ENCODE measurements around the gene TPP1.
A peak's percentile ranks its signal among the peaks of the same experiment; 100 is the strongest.

TPP1 gene

DNA sequence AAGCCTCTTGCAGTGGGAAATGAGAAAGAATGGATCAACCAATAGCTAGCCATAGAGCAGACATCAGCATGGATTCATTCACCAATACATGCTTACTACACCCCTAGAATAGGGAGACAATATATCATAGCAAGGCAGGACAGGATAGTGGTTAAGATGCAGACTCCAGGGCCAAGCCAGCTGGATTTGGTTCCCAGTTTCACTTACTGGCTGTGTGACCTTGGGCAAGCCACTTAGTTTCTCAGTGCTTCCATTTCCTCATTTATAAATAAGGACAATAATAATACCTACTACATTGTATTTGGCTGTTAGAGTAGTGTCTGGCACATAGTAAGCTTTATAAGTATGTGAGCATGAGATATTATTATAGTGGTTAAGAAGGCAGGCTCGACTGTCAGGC lies 29.3 kb upstream of the TPP1 start:
- no peak for TF ChIP-seq BACH2 (CRISPR knock-in tag; IDR thresholded peaks at IDR 0.05; ENCODE audit: borderline replicate concordance)
- no peak for TF ChIP-seq SNAI2 (CRISPR knock-in tag; IDR thresholded peaks at IDR 0.05)
- no peak for TF ChIP-seq OSR1 (CRISPR knock-in tag; IDR thresholded peaks at IDR 0.05)
- TF ChIP-seq, protein P1, sequence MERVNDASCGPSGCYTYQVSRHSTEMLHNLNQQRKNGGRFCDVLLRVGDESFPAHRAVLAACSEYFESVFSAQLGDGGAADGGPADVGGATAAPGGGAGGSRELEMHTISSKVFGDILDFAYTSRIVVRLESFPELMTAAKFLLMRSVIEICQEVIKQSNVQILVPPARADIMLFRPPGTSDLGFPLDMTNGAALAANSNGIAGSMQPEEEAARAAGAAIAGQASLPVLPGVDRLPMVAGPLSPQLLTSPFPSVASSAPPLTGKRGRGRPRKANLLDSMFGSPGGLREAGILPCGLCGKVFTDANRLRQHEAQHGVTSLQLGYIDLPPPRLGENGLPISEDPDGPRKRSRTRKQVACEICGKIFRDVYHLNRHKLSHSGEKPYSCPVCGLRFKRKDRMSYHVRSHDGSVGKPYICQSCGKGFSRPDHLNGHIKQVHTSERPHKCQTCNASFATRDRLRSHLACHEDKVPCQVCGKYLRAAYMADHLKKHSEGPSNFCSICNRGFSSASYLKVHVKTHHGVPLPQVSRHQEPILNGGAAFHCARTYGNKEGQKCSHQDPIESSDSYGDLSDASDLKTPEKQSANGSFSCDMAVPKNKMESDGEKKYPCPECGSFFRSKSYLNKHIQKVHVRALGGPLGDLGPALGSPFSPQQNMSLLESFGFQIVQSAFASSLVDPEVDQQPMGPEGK (CRISPR knock-in tag; IDR thresholded peaks at IDR 0.05; ENCODE audit: borderline replicate concordance): no peak
- TF ChIP-seq ZFP3 (CRISPR knock-in tag; IDR thresholded peaks at IDR 0.05): no peak
- TF ChIP-seq ARNTL (CRISPR knock-in tag; IDR thresholded peaks at IDR 0.05; ENCODE audit: borderline replicate concordance, low read depth): no peak
- no peak for TF ChIP-seq ESRRG (CRISPR knock-in tag; IDR thresholded peaks at IDR 0.05)
- TF ChIP-seq CSRNP3 (CRISPR knock-in tag; IDR thresholded peaks at IDR 0.05): no peak
- no peak for TF ChIP-seq ZNF8 (CRISPR knock-in tag; IDR thresholded peaks at IDR 0.05)
- no peak for TF ChIP-seq RARB (CRISPR knock-in tag; IDR thresholded peaks at IDR 0.05)
- no peak for ATAC-seq

DNA sequence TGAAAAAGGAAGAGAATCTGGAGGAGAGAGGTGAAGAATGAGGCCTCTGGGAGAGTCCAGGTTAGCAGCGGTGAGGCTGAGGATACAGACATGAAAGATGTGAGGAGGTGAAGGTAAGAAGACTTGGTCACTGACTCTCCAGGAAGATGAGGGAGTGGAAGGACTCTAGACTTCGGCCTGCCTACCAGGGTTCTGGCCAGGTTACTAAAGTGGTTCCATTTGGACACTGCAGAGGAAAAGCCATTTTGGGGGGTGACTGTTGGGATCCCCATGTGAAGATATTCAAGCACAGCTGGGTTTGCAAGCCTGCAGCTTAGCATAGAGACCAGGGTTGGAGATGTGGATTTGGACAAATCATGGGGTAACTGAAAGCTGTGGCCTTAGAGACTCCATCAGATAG lies 28.6 kb upstream of the TPP1 start:
- TF ChIP-seq SNAI2 (CRISPR knock-in tag; IDR thresholded peaks at IDR 0.05) (no peak), ZC3H10 (CRISPR knock-in tag; IDR thresholded peaks at IDR 0.05) (no peak), PPARA (CRISPR knock-in tag; IDR thresholded peaks at IDR 0.05; ENCODE audit: borderline replicate concordance) (no peak), TCF4 (CRISPR knock-in tag; IDR thresholded peaks at IDR 0.05; ENCODE audit: borderline replicate concordance) (no peak), CREB5 (CRISPR knock-in tag; IDR thresholded peaks at IDR 0.05; ENCODE audit: low read depth) (no peak), CSDC2 (CRISPR knock-in tag; IDR thresholded peaks at IDR 0.05) (no peak), GLIS3 (CRISPR knock-in tag; IDR thresholded peaks at IDR 0.05) (no peak), ARNTL (CRISPR knock-in tag; IDR thresholded peaks at IDR 0.05; ENCODE audit: borderline replicate concordance, low read depth) (no peak), ESRRG (CRISPR knock-in tag; IDR thresholded peaks at IDR 0.05) (no peak), BACH2 (CRISPR knock-in tag; IDR thresholded peaks at IDR 0.05; ENCODE audit: borderline replicate concordance) (no peak)
- TF ChIP-seq, protein P1 (CRISPR knock-in tag; IDR thresholded peaks at IDR 0.05; ENCODE audit: borderline replicate concordance): no peak
- ATAC-seq: no peak

DNA sequence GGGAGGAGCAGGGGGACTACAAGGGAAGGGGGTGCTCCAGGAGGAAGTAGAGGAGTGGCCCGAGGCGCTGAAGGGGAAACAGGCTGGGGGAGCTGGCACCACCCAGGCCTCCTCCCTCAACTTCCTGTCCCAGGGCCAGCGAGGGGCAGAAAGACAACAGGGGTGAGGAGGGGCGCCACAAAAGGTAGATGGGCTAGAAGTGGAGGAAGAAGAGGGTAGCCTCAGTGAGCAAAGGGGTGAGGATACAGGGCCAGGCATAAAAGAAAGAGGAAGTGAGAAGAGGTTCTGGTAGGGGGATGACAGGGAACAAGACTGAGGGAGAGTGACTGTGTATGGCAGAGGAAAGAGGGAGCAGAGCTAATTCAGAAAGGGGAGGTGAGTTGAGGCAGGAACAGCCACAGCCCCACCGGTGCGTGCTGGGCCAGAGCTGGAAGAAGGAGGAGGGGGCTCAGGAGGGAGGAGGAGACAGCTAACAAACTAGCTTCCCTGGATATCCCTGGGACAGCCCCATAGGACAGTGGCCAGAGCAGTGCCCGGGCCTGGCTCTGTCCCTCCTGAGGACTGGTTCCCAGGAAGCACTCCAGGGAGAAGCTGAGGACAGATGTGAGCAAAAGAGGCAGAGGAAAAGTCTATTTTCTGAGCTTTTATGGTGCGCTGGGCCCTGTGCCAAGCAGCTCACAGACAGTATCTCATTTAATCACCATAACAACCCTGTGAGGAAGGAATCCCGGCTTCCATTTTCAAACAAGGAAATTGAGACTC lies 27.9 kb upstream of the TPP1 start:
- TF ChIP-seq ARNTL (CRISPR knock-in tag; IDR thresholded peaks at IDR 0.05; ENCODE audit: borderline replicate concordance, low read depth) (no peak), TCF4 (CRISPR knock-in tag; IDR thresholded peaks at IDR 0.05; ENCODE audit: borderline replicate concordance) (peak; percentile 9; the same call in 1 of the 2 replicates)
- peak; percentile 63 for ATAC-seq

DNA sequence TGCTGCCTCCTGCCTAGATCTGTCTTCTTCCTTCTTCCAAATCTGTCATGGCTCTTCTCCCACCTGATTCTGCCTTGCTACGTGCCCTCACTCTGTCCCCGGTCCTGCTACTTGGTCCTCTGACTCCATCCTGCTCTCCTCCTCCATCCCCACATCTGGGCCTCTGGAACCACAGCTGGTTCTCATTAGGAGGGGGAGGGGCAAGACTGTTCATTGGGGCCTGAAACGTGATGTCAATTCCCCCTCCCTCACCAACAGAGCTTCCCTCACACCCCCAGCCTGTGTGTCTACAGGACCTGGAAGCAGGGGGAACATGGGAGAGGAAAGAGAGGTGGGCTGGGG lies 27.3 kb upstream of the TPP1 start:
- TF ChIP-seq TCF4 (CRISPR knock-in tag; IDR thresholded peaks at IDR 0.05; ENCODE audit: borderline replicate concordance): peak; percentile 92
- TF ChIP-seq ZNF70 (CRISPR knock-in tag; IDR thresholded peaks at IDR 0.05): 0 out of 2 replicates have a peak, but pooled peaks have one; percentile 32
- no peak for TF ChIP-seq CSDC2 (CRISPR knock-in tag; IDR thresholded peaks at IDR 0.05)
- no peak for TF ChIP-seq OSR1 (CRISPR knock-in tag; IDR thresholded peaks at IDR 0.05)
- TF ChIP-seq, protein P1 (CRISPR knock-in tag; IDR thresholded peaks at IDR 0.05; ENCODE audit: borderline replicate concordance): 0 out of 2 replicates have a peak, but pooled peaks have one; percentile 42
- ATAC-seq: peak; percentile 57
